HCT116 (cell line): Measurements from ENCODE around the gene FHL2. TPM values are rescaled to one million over a fixed set of nuclear protein-coding genes. Genes with fewer than 3 reads are reported as not detected.

Experiments
- ATAC-seq: fragments of 200-7000 bp; cut with Tn5 transposase; 2 replicates; pipeline ENCODE4 v1.9.1; 2020; ENCODE audit warnings: mild to moderate bottlenecking, moderate library complexity
- BruUV-seq: library from RNA; stranded (reverse); fragments of 400-500 nt; replicated peaks from 2 replicates; lab custom pipeline; 2021; lab: Mats Ljungman, UMichigan
- CTCF ChIA-PET: fragments of 300-600 bp; sonication (Branson Sonifier 250); formaldehyde crosslinking; loops from one replicate; lab custom pipeline; 2021; ENCODE audit warnings: antibody characterized with exemption; lab: Charles Lee
- POLR2A ChIA-PET: fragments of 300-600, 350-600 bp; sonication (Branson Sonifier 250); formaldehyde crosslinking; loops from one replicate; lab custom pipeline; 2021; ENCODE audit warnings: antibody characterized with exemption; lab: Charles Lee
- RAD21 ChIA-PET, 2 experiments: fragments of 300-600 bp; sonication (Branson Sonifier 250); formaldehyde crosslinking; loops; one replicate each; lab custom pipeline; 2023; ENCODE audit warnings: low total read pairs in 2 of 2; ENCODE audit not compliant: uncharacterized antibody in 2 of 2, unreplicated experiment in 2 of 2, low non-redundant PET in 1 of 2; lab: Charles Lee
- DNase-seq: peaks from one replicate; pipeline ENCODE4 v3.0.0-alpha.2; 2010; ENCODE audit warnings: low read depth, low spot score
- H2AFZ ChIP-seq: fragments of 200-600 bp; shearing (Covaris generic), sonication (generic); 2 replicates; pipeline ENCODE4 v1.6.1; 2017; ENCODE audit warnings: low read depth, mixed run types, mixed read lengths, antibody characterized with exemption, low read length; ENCODE audit not compliant: poor library complexity, severe bottlenecking
- H3K27ac ChIP-seq: 2 replicates; pipeline ENCODE4 v1.5.1; 2012; ENCODE audit warnings: low read depth, low read length
- H3K27me3 ChIP-seq: fragments of 200-600 bp; sonication (generic); 2 replicates; pipeline ENCODE4 v1.6.1; 2016; ENCODE audit warnings: mixed run types, low read length, mixed read lengths; ENCODE audit not compliant: insufficient read depth
- H3K36me3 ChIP-seq, 2 experiments: fragments of 200-500 bp in 1 of 2; fragments of 200-600 bp in 1 of 2; sonication (Bioruptor generic) in 1 of 2; sonication (generic) in 1 of 2; 2 replicates each; pipeline versions ENCODE4 v1.5.1 to v1.6.1; 2014 to 2016; ENCODE audit warnings: low read length in 2 of 2, inconsistent platforms in 1 of 2, mixed read lengths in 1 of 2, mixed run types in 1 of 2; ENCODE audit not compliant: insufficient read depth in 2 of 2, control insufficient read depth in 1 of 2
- H3K4me1 ChIP-seq, 2 experiments: fragments of 200-600 bp in 1 of 2; sonication (generic) in 1 of 2; 2 replicates each; pipeline versions ENCODE4 v1.5.1 to v1.6.1; 2012 to 2017; ENCODE audit warnings: low read length in 2 of 2, inconsistent platforms in 1 of 2, mild to moderate bottlenecking in 1 of 2, mixed read lengths in 1 of 2, mixed run types in 1 of 2, moderate library complexity in 1 of 2; ENCODE audit not compliant: insufficient read depth in 2 of 2, control insufficient read depth in 1 of 2
- H3K4me2 ChIP-seq: fragments of 200-600 bp; sonication (generic); 2 replicates; pipeline ENCODE4 v1.6.1; 2017; ENCODE audit warnings: mixed run types, low read length, mixed read lengths
- H3K4me3 ChIP-seq, 2 experiments: fragments of 200-600 bp in 1 of 2; sonication (generic) in 1 of 2; replicated peaks in 1 of 2; 2 replicates each; pipeline ENCODE4 v1.5.1; 2011 to 2016; ENCODE audit warnings: low read length in 2 of 2, control low read depth in 1 of 2, low read depth in 1 of 2, mild to moderate bottlenecking in 1 of 2, mixed read lengths in 1 of 2, mixed run types in 1 of 2
- H3K79me2 ChIP-seq: fragments of 200-600 bp; sonication (generic); 2 replicates; pipeline ENCODE4 v1.6.1; 2017; ENCODE audit warnings: mild to moderate bottlenecking, mixed run types, low read length, moderate library complexity, mixed read lengths; ENCODE audit not compliant: insufficient read depth
- H3K9ac ChIP-seq: fragments of 200-600 bp; sonication (generic); 2 replicates; pipeline ENCODE4 v1.6.1; 2016; ENCODE audit warnings: low read length, mixed read lengths
- H3K9me2 ChIP-seq: fragments of 200-600 bp; sonication (generic), shearing (Covaris generic); 2 replicates; pipeline ENCODE4 v1.6.1; 2017; ENCODE audit warnings: mixed run types, mild to moderate bottlenecking, moderate library complexity; ENCODE audit not compliant: insufficient read depth
- H3K9me3 ChIP-seq, 2 experiments: fragments of 200-500 bp in 1 of 2; fragments of 200-600 bp in 1 of 2; sonication (Bioruptor generic) in 1 of 2; sonication (generic) in 1 of 2; 2 replicates each; pipeline ENCODE4 v1.6.1; 2014 to 2017; ENCODE audit warnings: low read length in 2 of 2, mixed read lengths in 2 of 2, inconsistent platforms in 1 of 2, low read depth in 1 of 2, mild to moderate bottlenecking in 1 of 2, mixed run types in 1 of 2, moderate library complexity in 1 of 2; ENCODE audit not compliant: control insufficient read depth in 1 of 2, insufficient read depth in 1 of 2
- H4K20me1 ChIP-seq: fragments of 200-600 bp; sonication (generic), shearing (Covaris generic); 2 replicates; pipeline ENCODE4 v1.6.1; 2017; ENCODE audit warnings: mixed run types, mild to moderate bottlenecking, moderate library complexity; ENCODE audit not compliant: insufficient read depth
- CTCF ChIP-seq, 3 experiments: fragments of 200-600 bp in 1 of 3; sonication (generic) in 1 of 3; IDR thresholded peaks in 2 of 3; conservative IDR thresholded peaks in 1 of 3; 2 replicates each; pipeline ENCODE4 v1.5.1; 2012 to 2017; ENCODE audit warnings: low read depth in 2 of 3, low read length in 2 of 3, antibody characterized with exemption in 1 of 3, borderline replicate concordance in 1 of 3, control low read depth in 1 of 3, mild to moderate bottlenecking in 1 of 3, mixed read lengths in 1 of 3, mixed run types in 1 of 3, moderate library complexity in 1 of 3; ENCODE audit not compliant: insufficient read depth in 1 of 3
- ELF1 ChIP-seq: IDR thresholded peaks from 2 replicates; pipeline ENCODE4 v1.6.1; 2012; ENCODE audit warnings: low read depth, borderline replicate concordance
- MAX ChIP-seq: IDR thresholded peaks from 2 replicates; pipeline ENCODE4 v1.6.1; 2012
- SIN3A ChIP-seq: IDR thresholded peaks from 2 replicates; pipeline ENCODE4 v1.6.1; 2012; ENCODE audit warnings: low read depth
- ZFX ChIP-seq: fragments of 450-650 bp; IDR thresholded peaks from 2 replicates; pipeline ENCODE4 v1.6.1; 2017
- intact Hi-C: fragments of 100-400 bp; cut with micrococcal nuclease; formaldehyde crosslinking; loops from 2 replicates; pipeline ENCODE4 v1.10.0; 2022
- total RNA-seq: library from RNA; stranded (reverse); gene quantifications from one replicate; pipeline ENCODE4 v1.2.1, GENCODE V29; 2021; ENCODE audit not compliant: unreplicated experiment

FHL2 gene
- total RNA-seq, 1 experiment from 2014 or later: 86.6 TPM

- TF ChIP-seq CTCF (IDR thresholded peaks at IDR 0.05 in 2 of 3, conservative IDR thresholded peaks at IDR 0.05 in 1 of 3; ENCODE audit: borderline replicate concordance in 1 of 3, insufficient read depth in 1 of 3, low read depth in 2 of 3, low read length in 2 of 3): no peak
These were observed 14.4 kb upstream of the FHL2 start (continued) for GRCh38 chr2:105413206-105413605.

GRCh38 chr2:105412584-105412983, 13.7 kb upstream of the FHL2 start:
- TF ChIP-seq MAX (no peak), ELF1 (no peak), ZFX (no peak), SIN3A (no peak)
- Histone ChIP-seq H2AFZ (no peak overlapping the region), H3K27me3 (no peaks in the 10 kb centered on the region), H3K9me3 (no peaks in the 10 kb centered on the region), H3K79me2 (no peaks in the 10 kb centered on the region), H4K20me1 (no peaks in the 10 kb centered on the region), H3K9me2 (no peaks in the 10 kb centered on the region), H3K4me3 (no peak overlapping the region), H3K27ac (no peak overlapping the region), H3K9ac (no peak overlapping the region), H3K36me3 (no peaks in the 10 kb centered on the region), H3K4me2 (no peak overlapping the region), H3K4me1 (peaks cover 6 to 38% of the 10 kb centered on the region in 2 experiments; a peak in 3 of 4 replicates)
- ATAC-seq (no peak), DNase-seq (no peak)
- RAD21 ChIA-PET: no interaction called here
- intact Hi-C loops: no loop called here
- no TSS peak for BruUV-seq
- CTCF ChIA-PET: interaction anchor here (1.8 kb wide), 1 partner anchor 9 kb away, joined by 7 read pairs; no protein-coding TSS in a partner anchor
- POLR2A ChIA-PET: interaction anchor here (0.7 kb wide), 1 partner anchor 16 kb away, joined by 5 read pairs; no protein-coding TSS in a partner anchor
